ENCODE results near the gene CNNM2.

DNA sequence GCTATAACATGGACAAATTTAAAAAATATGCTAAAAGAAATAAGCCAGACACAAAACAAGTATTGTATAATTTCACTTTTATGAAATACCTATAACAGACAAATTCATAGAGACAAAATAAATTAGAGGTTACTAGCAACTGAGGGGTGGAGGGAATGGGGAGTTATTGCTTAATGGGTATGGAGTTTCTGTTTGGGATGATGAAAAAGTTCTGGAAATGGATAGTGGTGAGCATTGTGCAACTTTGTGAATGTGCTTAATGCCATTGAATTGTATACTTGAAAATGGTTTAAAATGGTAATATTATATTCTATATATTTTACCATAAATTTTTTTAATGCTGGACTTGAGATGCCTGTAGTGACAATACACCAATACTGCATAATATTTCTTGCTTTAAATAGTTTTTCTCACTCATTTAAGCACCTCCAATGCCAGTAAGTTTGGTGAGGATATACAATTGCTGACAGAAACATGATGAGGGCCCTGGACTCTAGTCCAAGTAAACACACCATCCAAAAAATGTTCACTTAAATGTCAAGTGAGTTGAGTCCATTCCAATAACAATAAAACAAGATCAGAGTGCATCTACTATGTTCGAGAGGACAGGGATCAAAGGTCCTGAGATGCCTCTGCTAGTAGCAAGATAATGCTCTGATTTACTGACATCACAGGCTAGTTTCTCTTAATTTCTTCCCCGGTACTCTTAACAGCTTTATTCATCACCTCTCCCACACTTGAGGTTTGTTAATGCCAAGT is 203.1 kb downstream of the CNNM2 start:
- TF ChIP-seq, protein P1, sequence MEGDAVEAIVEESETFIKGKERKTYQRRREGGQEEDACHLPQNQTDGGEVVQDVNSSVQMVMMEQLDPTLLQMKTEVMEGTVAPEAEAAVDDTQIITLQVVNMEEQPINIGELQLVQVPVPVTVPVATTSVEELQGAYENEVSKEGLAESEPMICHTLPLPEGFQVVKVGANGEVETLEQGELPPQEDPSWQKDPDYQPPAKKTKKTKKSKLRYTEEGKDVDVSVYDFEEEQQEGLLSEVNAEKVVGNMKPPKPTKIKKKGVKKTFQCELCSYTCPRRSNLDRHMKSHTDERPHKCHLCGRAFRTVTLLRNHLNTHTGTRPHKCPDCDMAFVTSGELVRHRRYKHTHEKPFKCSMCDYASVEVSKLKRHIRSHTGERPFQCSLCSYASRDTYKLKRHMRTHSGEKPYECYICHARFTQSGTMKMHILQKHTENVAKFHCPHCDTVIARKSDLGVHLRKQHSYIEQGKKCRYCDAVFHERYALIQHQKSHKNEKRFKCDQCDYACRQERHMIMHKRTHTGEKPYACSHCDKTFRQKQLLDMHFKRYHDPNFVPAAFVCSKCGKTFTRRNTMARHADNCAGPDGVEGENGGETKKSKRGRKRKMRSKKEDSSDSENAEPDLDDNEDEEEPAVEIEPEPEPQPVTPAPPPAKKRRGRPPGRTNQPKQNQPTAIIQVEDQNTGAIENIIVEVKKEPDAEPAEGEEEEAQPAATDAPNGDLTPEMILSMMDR (conservative IDR thresholded peaks at IDR 0.05 in 1 of 2, IDR thresholded peaks at IDR 0.05 in 1 of 2; ENCODE audit: extremely low read depth in 1 of 2, insufficient read depth in 1 of 2, low read depth in 1 of 2, low read length in 2 of 2), result no peak
- TF ChIP-seq EZH2 (IDR thresholded peaks at IDR 0.05; ENCODE audit: borderline replicate concordance, low read length), result no peak
